H9 (cell line): ENCODE data around the gene ANGPTL7. TPM values are rescaled to one million over a fixed set of nuclear protein-coding genes. Genes with fewer than 3 reads are reported as not detected.

Experiments
- DNase-seq: peaks from one replicate; pipeline ENCODE4 v3.0.0-alpha.2; 2017
- H2AFZ ChIP-seq: one replicate; pipeline ENCODE4 v1.6.1; 2013; ENCODE audit warnings: mild to moderate bottlenecking, low read length, control low read depth, moderate library complexity
- H2AK5ac ChIP-seq: 2 replicates; pipeline ENCODE4 v1.6.1; 2013; ENCODE audit warnings: low read length, control low read depth, mixed read lengths; ENCODE audit not compliant: insufficient read length
- H2BK120ac ChIP-seq: one replicate; pipeline ENCODE4 v1.6.1; 2013; ENCODE audit warnings: low read depth, mild to moderate bottlenecking, low read length, control low read depth, inconsistent platforms; ENCODE audit not compliant: poor library complexity, severe bottlenecking
- H2BK12ac ChIP-seq: 2 replicates; pipeline ENCODE4 v1.6.1; 2013; ENCODE audit warnings: low read length, control low read depth, mixed read lengths, low read depth; ENCODE audit not compliant: insufficient read length
- H2BK15ac ChIP-seq: 2 replicates; pipeline ENCODE4 v1.6.1; 2013; ENCODE audit warnings: low read depth, low read length, control low read depth
- H2BK20ac ChIP-seq: one replicate; pipeline ENCODE4 v1.6.1; 2013; ENCODE audit warnings: low read depth, mild to moderate bottlenecking, low read length, control low read depth, inconsistent platforms; ENCODE audit not compliant: poor library complexity, severe bottlenecking
- H2BK5ac ChIP-seq: 2 replicates; pipeline ENCODE4 v1.6.1; 2013; ENCODE audit warnings: low read length, control low read depth, mixed read lengths; ENCODE audit not compliant: insufficient read length
- H3K14ac ChIP-seq: 2 replicates; pipeline ENCODE4 v1.6.1; 2013; ENCODE audit warnings: low read length, control low read depth; ENCODE audit not compliant: insufficient read depth
- H3K18ac ChIP-seq: 2 replicates; pipeline ENCODE4 v1.6.1; 2013; ENCODE audit warnings: low read depth, mild to moderate bottlenecking, mixed read lengths, low read length, control low read depth; ENCODE audit not compliant: insufficient read length
- H3K23ac ChIP-seq: 2 replicates; pipeline ENCODE4 v1.6.1; 2013; ENCODE audit warnings: low read length, control low read depth, mixed read lengths, low read depth; ENCODE audit not compliant: insufficient read length
- H3K23me2 ChIP-seq: 2 replicates; pipeline ENCODE4 v1.6.1; 2013; ENCODE audit warnings: low read depth, mild to moderate bottlenecking, mixed read lengths, low read length, control low read depth; ENCODE audit not compliant: insufficient read length, poor library complexity, severe bottlenecking
- H3K27ac ChIP-seq: 2 replicates; pipeline ENCODE4 v1.5.1; 2013; ENCODE audit warnings: low read length, control low read depth, mixed read lengths, low read depth; ENCODE audit not compliant: insufficient read length
- H3K27me3 ChIP-seq: 2 replicates; pipeline ENCODE4 v1.6.1; 2013; ENCODE audit warnings: low read length, control low read depth, inconsistent platforms; ENCODE audit not compliant: insufficient read depth
- H3K4ac ChIP-seq: 2 replicates; pipeline ENCODE4 v1.6.1; 2013; ENCODE audit warnings: low read depth, mild to moderate bottlenecking, control low read depth, inconsistent platforms, low read length, moderate library complexity
- H3K4me1 ChIP-seq: 2 replicates; pipeline ENCODE4 v1.6.1; 2013; ENCODE audit warnings: low read length, control low read depth, inconsistent platforms; ENCODE audit not compliant: insufficient read depth
- H3K4me2 ChIP-seq: 2 replicates; pipeline ENCODE4 v1.6.1; 2013; ENCODE audit warnings: low read length, control low read depth, mixed read lengths; ENCODE audit not compliant: insufficient read length, insufficient read depth
- H3K56ac ChIP-seq: 2 replicates; pipeline ENCODE4 v1.6.1; 2013; ENCODE audit warnings: low read depth, mild to moderate bottlenecking, mixed read lengths, low read length, control low read depth; ENCODE audit not compliant: insufficient read length
- H3K79me1 ChIP-seq: 2 replicates; pipeline ENCODE4 v1.6.1; 2013; ENCODE audit warnings: low read depth, mild to moderate bottlenecking, moderate library complexity, low read length, control low read depth, inconsistent platforms; ENCODE audit not compliant: insufficient read depth, poor library complexity, severe bottlenecking
- H3K79me2 ChIP-seq: 2 replicates; pipeline ENCODE4 v1.6.1; 2013; ENCODE audit warnings: low read length, control low read depth, inconsistent platforms; ENCODE audit not compliant: insufficient read depth
- H3K9ac ChIP-seq: 2 replicates; pipeline ENCODE4 v1.6.1; 2013; ENCODE audit warnings: low read length, control low read depth, mixed read lengths; ENCODE audit not compliant: insufficient read length; ENCODE audit errors: extremely low read depth
- H3K9me3 ChIP-seq: one replicate; pipeline ENCODE4 v1.6.1; 2013; ENCODE audit warnings: low read depth, low read length, inconsistent platforms; ENCODE audit not compliant: control insufficient read depth
- H3T11ph ChIP-seq: one replicate; pipeline ENCODE4 v1.6.1; 2013; ENCODE audit warnings: mild to moderate bottlenecking, low read length, control low read depth, inconsistent platforms
- H4K20me1 ChIP-seq: one replicate; pipeline ENCODE4 v1.6.1; 2013; ENCODE audit not compliant: control insufficient read depth, insufficient read length, insufficient read depth
- H4K5ac ChIP-seq: 2 replicates; pipeline ENCODE4 v1.6.1; 2013; ENCODE audit warnings: low read depth, mild to moderate bottlenecking, mixed read lengths, low read length, control low read depth; ENCODE audit not compliant: insufficient read length
- H4K8ac ChIP-seq: replicated peaks from 2 replicates; pipeline ENCODE4 v1.6.1; 2013; ENCODE audit warnings: low read length, control low read depth, mixed read lengths, low read depth; ENCODE audit not compliant: insufficient read length
- H4K91ac ChIP-seq: 2 replicates; pipeline ENCODE4 v1.6.1; 2013; ENCODE audit warnings: low read depth, mild to moderate bottlenecking, moderate library complexity, mixed read lengths, low read length, control low read depth; ENCODE audit not compliant: insufficient read length
- H3K27ac Mint-ChIP-seq, 3 experiments: 2 replicates in 2 of 3; 3 replicates in 1 of 3; pipeline ENCODE4 v1.8.0; 2020 to 2021; ENCODE audit warnings: mixed read lengths in 3 of 3, mild to moderate bottlenecking in 1 of 3, moderate library complexity in 1 of 3
- H3K27me3 Mint-ChIP-seq: 2 replicates; pipeline ENCODE4 v1.8.0; 2021; ENCODE audit warnings: low read depth, mild to moderate bottlenecking, moderate library complexity, mixed read lengths
- H3K36me3 Mint-ChIP-seq, 3 experiments: 2 replicates in 2 of 3; 3 replicates in 1 of 3; pipeline ENCODE4 v1.8.0; 2020 to 2021; ENCODE audit warnings: low read depth in 3 of 3, mixed read lengths in 3 of 3; ENCODE audit not compliant: insufficient read depth in 1 of 3
- H3K4me1 Mint-ChIP-seq, 2 experiments: 2 replicates each; pipeline ENCODE4 v1.8.0; 2020; ENCODE audit warnings: mixed read lengths in 2 of 2
- H3K4me3 Mint-ChIP-seq, 2 experiments: 2 replicates in 1 of 2; 3 replicates in 1 of 2; pipeline ENCODE4 v1.8.0; 2020 to 2021; ENCODE audit warnings: mild to moderate bottlenecking in 2 of 2, mixed read lengths in 2 of 2, moderate library complexity in 1 of 2
- H3K9me3 Mint-ChIP-seq, 2 experiments: 2 replicates in 1 of 2; 3 replicates in 1 of 2; pipeline ENCODE4 v1.8.0; 2020; ENCODE audit warnings: mild to moderate bottlenecking in 2 of 2, mixed read lengths in 2 of 2, moderate library complexity in 1 of 2
- WGBS: extraction: QIAGEN DNeasy Blood & Tissue Kit; methylation state at CpG from one replicate; pipeline ENCODE4 v1.1.7; 2013; ENCODE audit warnings: missing lambda C conversion rate, low lambda C conversion rate, mixed read lengths; ENCODE audit not compliant: insufficient read length; ENCODE audit errors: extremely low coverage; 5-methylcytosine and 5-hydroxymethylcytosine counted together
- total RNA-seq: library from RNA; stranded (reverse); gene quantifications from 2 replicates; pipeline ENCODE4 v1.2.1, GENCODE V29; 2021
- TF ChIP-seq, protein P1 (sequence below): fragments of 200-600 bp; sonication (generic); conservative IDR thresholded peaks from 3 replicates; pipeline ENCODE4 v1.8.0; 2021; ENCODE audit warnings: antibody characterized with exemption, mild to moderate bottlenecking

The ANGPTL7 gene
- total RNA-seq, 1 experiment from 2014 or later: not detected

DNA sequence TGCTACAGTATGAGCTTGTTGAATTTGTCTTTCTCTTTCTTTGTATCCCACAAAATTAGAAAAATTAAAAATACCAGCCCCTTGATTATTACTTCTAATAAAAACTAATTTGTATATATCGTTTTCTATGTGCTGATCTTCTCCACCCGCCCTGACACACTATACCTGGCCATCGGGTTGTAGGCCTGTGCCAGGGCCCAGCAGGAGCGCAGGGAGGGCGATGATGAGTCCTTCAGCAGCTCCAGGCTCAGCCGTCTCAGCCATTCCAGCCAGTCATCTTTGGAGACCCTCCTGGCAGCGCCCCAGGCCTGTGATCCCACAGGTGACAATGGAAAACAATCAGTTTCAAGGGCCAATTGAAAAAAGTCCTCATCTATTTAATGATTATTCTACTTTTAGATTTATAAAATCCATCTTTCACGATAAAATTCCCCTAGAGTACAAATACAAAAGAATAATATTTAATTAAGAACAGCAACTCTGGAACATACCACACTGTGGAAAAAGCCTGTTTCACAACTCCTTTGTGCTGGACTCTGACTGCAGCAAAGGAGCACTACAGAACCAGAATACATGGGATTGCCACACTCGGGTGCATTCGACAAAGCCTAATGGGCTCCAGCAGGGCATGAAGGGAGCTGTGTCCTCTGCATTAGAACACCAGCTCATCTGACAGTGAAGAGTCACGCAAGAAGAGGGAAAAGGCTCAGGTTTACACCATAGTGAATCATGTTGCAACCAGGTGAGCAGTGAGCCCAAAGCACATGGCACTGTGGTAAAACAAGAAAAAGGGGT is 15.4 kb downstream of the ANGPTL7 start:
- no peaks in the 10 kb centered on the region for H3K23me2 ChIP-seq
- no peak overlapping the region for H4K8ac ChIP-seq
- H3K18ac ChIP-seq: no peak overlapping the region
- H3K27me3 Mint-ChIP-seq: no peaks in the 10 kb centered on the region
- H2BK120ac ChIP-seq: no peak overlapping the region
- H2AFZ ChIP-seq: no peak overlapping the region
- H2BK20ac ChIP-seq: no peak overlapping the region
- no peak overlapping the region for H3K56ac ChIP-seq
- H4K20me1 ChIP-seq: no peaks in the 10 kb centered on the region
- H3K79me2 ChIP-seq: no peaks in the 10 kb centered on the region
- H3K23ac ChIP-seq: no peak overlapping the region
- H2AK5ac ChIP-seq: no peak overlapping the region
- H3K4ac ChIP-seq: no peak overlapping the region
- H2BK5ac ChIP-seq: no peak overlapping the region
- no peak overlapping the region for H3K14ac ChIP-seq
- no peaks in the 10 kb centered on the region for H3K4me1 ChIP-seq
- 0 out of 7 replicates have a peak overlapping the region, but pooled peaks of 1 of the 3 experiments have one; percentile 44 for H3K27ac Mint-ChIP-seq
- no peak overlapping the region for H2BK15ac ChIP-seq
- no peak overlapping the region for H2BK12ac ChIP-seq
- H3K4me1 Mint-ChIP-seq: no peaks in the 10 kb centered on the region
- H3K4me2 ChIP-seq: no peak overlapping the region
- H3K4me3 Mint-ChIP-seq: no peak overlapping the region
- H4K91ac ChIP-seq: no peak overlapping the region
- H3K27me3 ChIP-seq: no peaks in the 10 kb centered on the region
- no peaks in the 10 kb centered on the region for H3K9me3 Mint-ChIP-seq
- no peak overlapping the region for H3K27ac ChIP-seq
- peaks cover 7 to 79% (median 52%) of the 10 kb centered on the region in 3 experiments; a peak in 6 of 7 replicates for H3K36me3 Mint-ChIP-seq
- H4K5ac ChIP-seq: no peak overlapping the region
- no CpG with 5 or more reads among the region's 11 CpGs for WGBS
- TF ChIP-seq, protein P1, sequence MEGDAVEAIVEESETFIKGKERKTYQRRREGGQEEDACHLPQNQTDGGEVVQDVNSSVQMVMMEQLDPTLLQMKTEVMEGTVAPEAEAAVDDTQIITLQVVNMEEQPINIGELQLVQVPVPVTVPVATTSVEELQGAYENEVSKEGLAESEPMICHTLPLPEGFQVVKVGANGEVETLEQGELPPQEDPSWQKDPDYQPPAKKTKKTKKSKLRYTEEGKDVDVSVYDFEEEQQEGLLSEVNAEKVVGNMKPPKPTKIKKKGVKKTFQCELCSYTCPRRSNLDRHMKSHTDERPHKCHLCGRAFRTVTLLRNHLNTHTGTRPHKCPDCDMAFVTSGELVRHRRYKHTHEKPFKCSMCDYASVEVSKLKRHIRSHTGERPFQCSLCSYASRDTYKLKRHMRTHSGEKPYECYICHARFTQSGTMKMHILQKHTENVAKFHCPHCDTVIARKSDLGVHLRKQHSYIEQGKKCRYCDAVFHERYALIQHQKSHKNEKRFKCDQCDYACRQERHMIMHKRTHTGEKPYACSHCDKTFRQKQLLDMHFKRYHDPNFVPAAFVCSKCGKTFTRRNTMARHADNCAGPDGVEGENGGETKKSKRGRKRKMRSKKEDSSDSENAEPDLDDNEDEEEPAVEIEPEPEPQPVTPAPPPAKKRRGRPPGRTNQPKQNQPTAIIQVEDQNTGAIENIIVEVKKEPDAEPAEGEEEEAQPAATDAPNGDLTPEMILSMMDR: no peak
- H3K9me3 ChIP-seq: no peaks in the 10 kb centered on the region
- H3T11ph ChIP-seq: no peak overlapping the region
- no peak overlapping the region for H3K9ac ChIP-seq
- no peaks in the 10 kb centered on the region for H3K79me1 ChIP-seq
- DNase-seq: no peak
